GM21447 (cell line): ENCODE measurements around the gene SLCO3A1.
"Not testable (repeated sequence)": the region's sequence is repeated elsewhere in the genome, so short reads cannot be mapped to it uniquely, and the experiment has no call there.

Source experiments
- ATAC-seq: cut with Tn5 transposase; IDR thresholded peaks from one replicate; pipeline ENCODE4 v1.9.1; 2021; ENCODE audit not compliant: unreplicated experiment

Gene SLCO3A1

GRCh38 chr15:91956026-91956723 lies 102.7 kb downstream of the SLCO3A1 start:
- no peak for ATAC-seq

GRCh38 chr15:91961357-91961756 lies 107.8 kb downstream of the SLCO3A1 start:
- no peak for ATAC-seq

- not testable (repeated sequence) for ATAC-seq
Observed at GRCh38 chr15:91963747-91964146, 110.2 kb downstream of the SLCO3A1 start.

- ATAC-seq = no peak
Observed at GRCh38 chr15:91965501-91966193, 112.1 kb downstream of the SLCO3A1 start.

GRCh38 chr15:91966194-91966552 lies 112.7 kb downstream of the SLCO3A1 start:
- no peak for ATAC-seq

GRCh38 chr15:91967935-91968606 lies 114.6 kb downstream of the SLCO3A1 start:
- no peak for ATAC-seq

- no peak for ATAC-seq
Observed at GRCh38 chr15:91968610-91969009, 115.1 kb downstream of the SLCO3A1 start.

- no peak for ATAC-seq
Observed at GRCh38 chr15:91970142-91970541, 116.6 kb downstream of the SLCO3A1 start.

- no peak for ATAC-seq
Observed at GRCh38 chr15:91973481-91973880, 120.0 kb downstream of the SLCO3A1 start.

- ATAC-seq = no peak
Observed at GRCh38 chr15:91974321-91974720, 120.8 kb downstream of the SLCO3A1 start.

GRCh38 chr15:91975241-91975978 lies 121.9 kb downstream of the SLCO3A1 start:
- ATAC-seq = no peak

- no peak for ATAC-seq
Observed at GRCh38 chr15:91976966-91977365, 123.5 kb downstream of the SLCO3A1 start.

- no peak for ATAC-seq
Observed at GRCh38 chr15:91980502-91981267, 127.2 kb downstream of the SLCO3A1 start.

- no peak for ATAC-seq
Observed at GRCh38 chr15:91981821-91982800, 128.6 kb downstream of the SLCO3A1 start.

GRCh38 chr15:91983729-91984340 lies 130.3 kb downstream of the SLCO3A1 start:
- ATAC-seq = no peak

GRCh38 chr15:91985297-91985696 lies 131.8 kb downstream of the SLCO3A1 start:
- ATAC-seq = no peak

- ATAC-seq = no peak
Observed at GRCh38 chr15:91988071-91988470, 134.6 kb downstream of the SLCO3A1 start.

GRCh38 chr15:91988655-91989054 lies 135.1 kb downstream of the SLCO3A1 start:
- no peak for ATAC-seq

- no peak for ATAC-seq
Observed at GRCh38 chr15:91989821-91990220, 136.3 kb downstream of the SLCO3A1 start.
